COLO668 (cell line): ENCODE measurements around the gene NR3C2.
"Not testable (repeated sequence)": the region's sequence is repeated elsewhere in the genome, so short reads cannot be mapped to it uniquely, and the experiment has no call there.

Source experiments
- DNase-seq: peaks from one replicate; lab custom pipeline; 2025; ENCODE audit not compliant: unreplicated experiment; lab: John Stamatoyannopoulos, UW

The NR3C2 gene

DNA sequence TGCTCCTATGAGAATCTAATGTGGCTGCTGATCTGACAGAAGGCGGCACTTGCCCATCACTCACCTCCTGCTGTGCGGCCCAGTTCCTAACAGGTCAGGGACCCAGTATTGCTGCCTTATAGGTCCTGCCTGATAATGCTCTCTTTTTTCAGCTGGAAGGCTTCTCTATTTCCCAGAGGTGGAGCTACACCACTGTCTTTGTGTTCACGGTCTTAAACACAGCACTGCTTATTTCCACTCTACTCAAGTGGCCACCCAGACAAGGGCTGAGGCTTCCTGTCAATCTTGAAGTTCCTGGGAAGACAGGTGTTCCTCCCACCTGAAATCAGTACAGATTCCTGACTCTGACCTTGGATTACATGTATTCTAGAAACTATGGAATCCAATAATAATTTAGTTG is 270.6 kb downstream of the NR3C2 start:
- no peak for DNase-seq

DNA sequence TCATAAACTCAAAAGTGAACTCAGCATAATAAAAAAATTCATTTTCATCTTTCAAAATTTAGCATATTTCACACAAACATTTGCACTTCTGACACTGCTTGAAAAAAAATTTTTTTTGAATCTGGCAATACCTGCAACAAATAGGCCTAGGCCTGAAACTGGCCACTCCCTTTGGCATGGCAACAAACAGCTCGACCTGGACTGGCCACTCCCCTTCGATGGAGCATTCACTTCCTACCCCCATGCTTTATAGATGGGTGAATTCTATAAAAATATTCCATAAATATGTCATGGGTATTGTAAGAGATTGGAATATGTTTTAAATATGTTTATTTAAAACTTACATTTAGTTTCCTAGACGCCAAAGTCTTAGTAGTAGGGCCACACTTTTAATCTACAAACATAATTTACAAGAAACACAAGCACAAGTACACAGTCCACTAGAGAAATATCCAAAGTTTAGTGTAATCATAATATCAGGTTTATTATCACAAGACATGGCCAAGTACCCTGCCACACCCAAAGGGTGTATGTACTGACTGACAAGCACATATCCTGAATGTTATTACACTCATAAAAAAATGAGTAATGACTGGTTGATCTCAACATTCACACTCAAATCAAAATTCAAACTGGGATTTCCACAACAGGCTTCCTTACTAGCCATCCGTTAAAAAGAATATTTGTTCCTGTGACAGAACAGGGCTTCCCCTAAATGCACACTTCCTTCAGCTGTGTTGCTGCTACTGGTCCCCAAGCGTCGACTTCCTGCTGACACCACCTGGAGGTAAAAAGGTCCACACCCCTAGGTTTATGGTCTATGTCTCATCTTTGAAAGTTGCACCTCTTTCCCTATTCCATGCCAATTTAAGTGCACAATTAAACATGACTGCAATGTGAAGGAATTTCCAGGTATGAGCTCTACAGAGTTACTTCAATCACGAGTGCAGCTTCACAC is 271.5 kb downstream of the NR3C2 start:
- no peak for DNase-seq

GRCh38 chr4:148166132-148166591 is 276.1 kb downstream of the NR3C2 start:
- no peak for DNase-seq

GRCh38 chr4:148164557-148164956 is 277.7 kb downstream of the NR3C2 start:
- DNase-seq: no peak

- no peak for DNase-seq
Observed at GRCh38 chr4:148162991-148163390, 279.2 kb downstream of the NR3C2 start.

- DNase-seq: no peak
Observed at GRCh38 chr4:148162519-148162918, 279.7 kb downstream of the NR3C2 start.

DNA sequence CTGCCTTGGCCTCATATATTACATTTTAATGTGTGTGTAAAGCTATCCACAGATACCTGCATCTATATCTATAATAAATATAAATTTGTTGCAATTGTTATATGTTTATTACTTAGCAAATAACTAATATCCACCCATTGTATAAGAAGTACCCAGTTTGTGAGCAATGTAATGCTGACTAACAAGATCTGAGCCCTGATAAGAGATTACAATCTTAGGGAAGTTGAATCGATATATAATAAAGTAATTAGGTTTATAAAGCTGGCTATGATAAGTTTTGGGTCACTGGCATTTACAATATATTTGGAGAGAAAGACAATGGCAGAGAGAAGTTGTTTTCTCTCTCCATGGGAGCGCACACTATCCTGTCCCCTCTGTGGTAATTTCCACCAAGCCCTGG is 280.6 kb downstream of the NR3C2 start:
- DNase-seq: no peak

DNA sequence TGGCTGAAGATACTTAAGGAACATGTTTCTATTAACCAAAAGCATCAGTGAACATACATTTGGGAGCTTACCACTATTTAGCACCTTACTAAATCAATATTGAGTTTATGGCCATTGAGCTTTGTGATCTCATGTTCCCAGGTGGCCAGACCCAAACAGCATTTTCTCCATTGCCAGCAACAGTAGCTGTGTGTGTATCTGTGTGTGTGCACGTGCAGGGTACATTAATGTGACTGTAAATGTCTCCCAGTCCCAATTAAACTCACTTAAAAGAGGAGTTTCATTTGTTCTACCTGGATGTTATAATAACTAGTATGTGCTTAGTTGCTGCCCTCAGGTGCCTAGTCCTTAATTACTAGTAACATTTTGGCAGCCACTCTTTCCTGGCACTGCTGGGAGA is 282.4 kb downstream of the NR3C2 start:
- no peak for DNase-seq

GRCh38 chr4:148154769-148155168 is 287.4 kb downstream of the NR3C2 start:
- no peak for DNase-seq

DNA sequence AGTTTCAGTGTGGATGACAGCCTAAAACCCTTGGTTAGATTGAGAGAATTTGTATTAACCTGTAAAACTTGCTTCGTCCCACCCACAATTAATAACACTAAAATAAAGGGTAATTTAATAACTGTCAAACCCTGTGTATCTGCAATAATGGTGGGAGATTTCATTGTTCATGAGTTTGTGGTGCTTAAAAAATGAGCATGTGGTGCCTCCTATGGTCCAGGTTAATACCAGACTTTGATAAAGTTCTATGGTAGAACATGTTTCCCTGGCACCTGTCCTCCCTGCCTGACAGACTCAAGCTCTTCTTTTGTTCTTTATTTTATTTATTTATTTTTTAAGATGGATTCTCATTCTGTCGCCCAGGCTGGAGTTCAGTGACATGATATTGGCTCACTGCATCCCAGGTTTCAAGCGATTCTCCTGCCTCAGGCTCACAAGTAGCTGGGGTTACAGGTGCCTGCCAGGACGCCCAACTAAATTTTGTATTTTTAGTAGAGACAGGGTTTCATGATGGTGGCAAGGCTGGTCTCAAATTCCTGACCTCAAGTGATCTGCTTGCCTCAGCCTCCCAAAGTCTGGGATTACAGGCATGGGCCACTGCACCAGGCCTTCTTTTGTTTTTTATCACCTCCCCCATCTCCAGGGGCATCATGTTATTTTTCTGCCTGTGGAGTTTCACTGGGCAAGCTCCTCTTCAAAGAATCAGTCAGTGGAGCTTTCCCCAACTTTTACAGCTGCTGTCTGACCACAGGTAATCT is 289.2 kb downstream of the NR3C2 start:
- no peak for DNase-seq

- DNase-seq: no peak
Observed at GRCh38 chr4:148151806-148152205, 290.4 kb downstream of the NR3C2 start.

- DNase-seq: no peak
Observed at GRCh38 chr4:148145475-148145874, 296.7 kb downstream of the NR3C2 start.

DNA sequence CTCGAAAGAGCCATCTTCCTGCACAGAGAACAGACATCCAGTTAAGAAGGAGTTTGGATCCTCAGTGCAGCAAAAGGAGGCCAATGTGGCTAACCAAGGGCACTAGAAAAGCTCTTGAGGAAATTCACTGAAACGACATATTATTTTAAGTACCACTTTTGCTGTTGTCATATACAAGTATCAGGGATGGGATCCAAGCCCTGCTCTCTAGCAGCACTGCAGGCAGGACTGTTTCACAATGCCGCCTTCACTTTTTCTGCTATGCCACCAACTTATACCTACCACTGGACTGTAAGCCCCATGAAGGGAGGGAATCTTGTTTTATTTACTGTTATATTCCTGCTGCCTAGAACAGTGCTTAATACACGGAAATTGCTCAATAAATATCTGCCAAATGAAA is 299.0 kb downstream of the NR3C2 start:
- DNase-seq: no peak

GRCh38 chr4:148141501-148141900 is 300.7 kb downstream of the NR3C2 start:
- DNase-seq: no peak

DNA sequence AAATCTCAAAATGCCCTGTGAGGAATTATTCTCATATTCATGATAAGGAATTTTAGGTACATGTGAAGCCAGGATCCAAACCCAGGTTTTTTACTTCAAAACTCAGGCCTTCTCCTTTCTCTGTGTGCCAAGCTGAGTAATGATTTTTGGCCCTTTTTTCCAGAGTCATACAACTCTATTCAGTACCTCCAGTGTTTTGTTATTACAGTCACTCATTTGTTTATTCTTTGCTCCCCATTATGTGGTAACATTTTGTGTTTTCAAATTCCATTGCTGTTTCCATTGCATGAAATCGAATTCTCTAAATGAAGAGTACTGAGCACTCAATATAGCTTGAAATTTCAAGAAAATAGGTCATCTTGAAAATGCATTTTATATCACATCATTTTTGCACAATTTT is 315.4 kb downstream of the NR3C2 start:
- no peak for DNase-seq

DNA sequence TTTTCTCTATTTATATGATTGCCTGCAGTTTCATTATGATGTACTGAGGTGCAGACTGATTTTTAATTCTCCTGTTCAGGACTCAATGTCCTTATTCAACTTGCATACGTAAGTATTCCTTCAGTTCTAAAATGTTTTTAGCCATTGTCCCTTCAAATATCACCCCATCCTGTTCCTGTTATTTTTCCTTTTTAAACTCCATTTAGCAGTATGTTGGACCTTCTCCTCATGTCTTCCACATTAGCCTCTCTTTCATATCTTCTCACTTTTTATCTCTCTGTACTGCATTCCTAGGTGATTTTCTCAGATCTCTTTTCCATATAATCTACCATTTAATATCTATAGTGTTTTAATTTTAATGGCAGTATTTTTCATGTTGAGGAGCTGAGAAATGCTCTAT is 317.7 kb downstream of the NR3C2 start:
- no peak for DNase-seq

GRCh38 chr4:148123161-148123560 is 319.1 kb downstream of the NR3C2 start:
- DNase-seq: not testable (repeated sequence)

DNA sequence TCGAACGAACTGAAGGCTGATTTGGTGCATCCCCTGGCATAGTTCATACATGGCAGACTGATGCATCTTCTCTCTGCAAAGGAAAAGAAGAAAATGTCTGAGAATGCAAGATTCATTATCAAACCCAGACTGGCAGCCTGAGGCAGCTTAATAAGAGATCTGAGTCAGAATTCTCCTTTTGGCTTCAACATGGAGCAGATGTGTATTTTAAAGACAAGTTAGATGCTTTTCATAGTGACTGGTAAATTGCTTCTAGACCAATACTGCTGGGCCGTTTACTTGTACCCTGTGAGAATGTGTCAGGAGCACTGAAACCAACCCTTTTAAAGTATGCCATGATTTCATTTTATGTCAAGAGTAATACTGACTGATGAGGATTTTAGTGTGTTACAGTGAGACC is 322.0 kb downstream of the NR3C2 start:
- DNase-seq: no peak

GRCh38 chr4:148118633-148119032 is 323.6 kb downstream of the NR3C2 start:
- no peak for DNase-seq

DNA sequence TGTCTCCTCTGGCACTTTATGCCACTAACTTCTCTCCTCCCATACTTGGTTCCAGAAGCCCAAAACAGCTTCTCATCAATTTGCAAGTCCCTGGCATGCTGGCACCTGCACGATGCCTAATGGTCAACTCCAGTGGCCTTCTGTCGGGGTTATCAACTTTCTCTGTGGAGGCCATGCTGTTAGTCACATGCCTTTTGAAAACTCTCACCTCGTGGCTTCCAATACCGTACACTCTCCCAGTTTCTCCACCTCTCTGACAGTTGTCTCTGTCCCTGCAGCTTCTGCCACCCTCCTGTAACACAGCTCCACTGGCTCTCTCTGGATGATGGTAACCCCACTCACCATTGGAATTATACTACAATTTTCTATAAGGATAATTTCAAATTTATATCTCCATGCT is 324.0 kb downstream of the NR3C2 start:
- DNase-seq: no peak

DNA sequence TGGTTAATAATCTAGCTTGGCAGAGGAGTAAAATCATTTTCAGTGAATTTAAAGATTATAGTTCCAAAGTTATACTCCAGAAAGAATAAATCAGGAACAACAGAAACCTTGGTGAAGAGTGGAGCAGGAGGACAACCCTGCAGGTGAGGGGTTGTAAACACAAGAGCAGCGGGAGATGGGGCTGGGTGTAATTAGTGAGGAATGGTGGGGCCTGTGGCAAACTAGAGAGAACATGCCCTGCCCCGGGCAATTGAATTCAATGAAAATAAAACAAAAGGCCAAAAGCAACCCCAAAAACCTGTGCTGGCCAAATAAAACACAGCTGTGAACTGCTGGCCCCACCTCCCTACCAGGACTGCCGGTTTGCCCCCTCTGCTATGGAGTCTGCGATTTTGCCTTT is 325.2 kb downstream of the NR3C2 start:
- no peak for DNase-seq

GRCh38 chr4:148116264-148116663 is 325.9 kb downstream of the NR3C2 start:
- DNase-seq: no peak
